COR-L47 (cell line): ENCODE results near the gene PUM1.

Experiments used
- DNase-seq: peaks from one replicate; lab custom pipeline; 2025; lab: John Stamatoyannopoulos, UW

The PUM1 gene

DNA sequence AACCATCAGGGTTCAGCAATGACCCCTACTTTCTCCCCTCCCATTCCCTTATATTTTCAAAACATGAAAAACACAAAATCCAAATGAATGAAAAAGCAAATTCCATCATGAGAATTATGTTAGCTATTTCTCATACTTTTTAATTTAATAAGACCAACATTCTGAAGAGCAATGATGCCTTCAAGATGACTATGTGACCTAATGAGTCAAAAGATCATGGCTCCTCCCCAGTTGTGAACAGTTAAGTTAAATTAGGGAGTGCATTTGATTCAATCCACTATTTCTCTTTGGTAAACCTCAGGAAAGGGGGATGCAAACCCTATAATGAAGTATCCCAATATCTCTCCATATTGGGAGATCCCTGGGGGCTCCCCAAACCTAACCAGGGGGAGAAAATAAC is 36.5 kb downstream of the PUM1 start:
- no peak for DNase-seq

DNA sequence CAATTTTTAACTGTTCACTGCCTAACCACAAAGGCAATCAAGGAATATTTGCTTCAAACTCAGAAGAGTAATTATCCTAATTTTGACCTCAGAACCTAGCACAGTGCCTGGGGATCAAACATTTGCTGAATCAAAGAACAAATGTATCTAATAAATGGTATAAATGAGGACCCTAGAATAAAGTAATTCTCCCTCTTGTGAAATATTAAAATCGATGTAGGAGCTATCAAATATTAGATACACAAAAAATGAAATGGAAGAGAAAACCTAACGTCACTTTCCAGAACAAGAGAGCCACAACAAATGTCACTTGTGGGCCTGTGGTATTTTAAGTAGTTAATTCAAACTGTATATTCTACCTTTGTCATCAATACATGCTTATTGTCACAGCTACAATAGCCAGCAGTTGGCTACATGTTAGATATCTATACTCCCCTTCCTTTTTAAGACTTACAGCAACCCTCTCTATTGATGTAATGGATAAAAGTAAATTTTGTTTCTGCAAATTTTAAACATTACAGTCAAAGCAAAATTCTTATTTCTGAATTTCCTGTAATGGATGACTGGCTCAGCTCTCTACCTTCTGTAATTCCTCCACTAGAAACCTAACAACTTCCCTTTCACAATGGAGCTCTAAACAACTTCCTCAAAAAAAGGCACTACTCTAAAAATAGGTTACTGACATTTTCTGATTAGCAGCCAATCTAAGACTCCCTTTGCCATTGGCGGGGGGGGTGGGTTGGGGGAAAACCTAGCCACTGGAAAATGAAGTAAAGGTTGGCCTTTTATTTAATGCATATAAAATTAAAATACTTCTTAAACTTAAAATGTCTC is 37.6 kb downstream of the PUM1 start:
- DNase-seq, result no peak

- DNase-seq, result no peak
Measured at GRCh38 chr1:31022259-31022658, 43.3 kb downstream of the PUM1 start.

- DNase-seq, result no peak
Measured at GRCh38 chr1:31020007-31020790, 45.3 kb downstream of the PUM1 start.

- no peak for DNase-seq
Measured at GRCh38 chr1:31019401-31019800, 46.1 kb downstream of the PUM1 start.

DNA sequence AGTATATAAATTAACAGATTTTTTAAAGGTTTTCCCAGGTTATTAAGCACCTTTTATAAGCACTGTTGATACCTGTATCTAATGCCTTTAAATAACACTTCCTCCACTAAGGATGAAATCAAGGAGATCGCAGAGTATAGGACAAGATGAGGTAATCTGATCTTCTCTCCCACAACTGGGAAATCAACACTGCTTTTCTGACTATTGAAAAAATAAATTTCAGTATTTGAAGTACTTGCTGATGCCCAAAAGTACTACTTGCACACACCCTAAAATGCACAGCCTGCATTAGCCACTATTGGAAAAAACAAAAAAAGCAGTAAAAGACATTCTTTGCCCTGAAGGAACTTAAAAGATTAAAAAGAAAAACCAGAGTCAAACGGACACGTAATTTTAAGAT is 48.6 kb downstream of the PUM1 start:
- no peak for DNase-seq

DNA sequence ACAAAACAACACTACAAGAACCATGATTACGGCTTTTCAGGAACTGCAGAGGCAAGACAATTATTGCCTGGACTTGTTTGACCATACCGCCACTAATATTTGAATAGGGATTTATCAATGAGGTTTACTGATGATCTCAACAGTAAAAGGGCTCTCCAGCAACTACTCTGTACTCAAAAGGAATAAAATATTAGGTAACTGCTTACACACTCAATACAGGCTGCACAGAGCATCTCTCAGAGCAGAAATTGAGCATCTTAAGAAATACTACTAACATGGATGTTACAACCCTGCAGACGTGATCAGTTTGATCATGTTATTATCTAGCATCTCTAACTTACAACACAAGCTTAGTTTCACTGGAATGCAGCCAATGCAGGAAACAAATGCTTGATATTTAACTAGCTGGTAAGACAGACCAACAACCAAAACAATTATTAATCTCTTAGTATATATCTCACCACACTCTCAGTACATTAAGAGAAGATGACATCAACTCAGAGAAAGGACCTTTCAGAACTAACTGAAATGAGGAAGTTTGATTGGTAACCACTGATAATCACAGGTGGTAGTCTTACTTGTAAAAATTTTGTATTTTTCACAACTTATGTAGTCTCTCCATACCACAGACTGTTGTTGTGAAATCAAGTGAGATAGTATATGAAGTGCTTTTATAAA is 52.2 kb downstream of the PUM1 start:
- DNase-seq, result no peak

GRCh38 chr1:31012210-31012924 is 53.1 kb downstream of the PUM1 start:
- DNase-seq, result no peak

- DNase-seq, result no peak
Measured at GRCh38 chr1:31011719-31012118, 53.8 kb downstream of the PUM1 start.

- no peak for DNase-seq
Measured at GRCh38 chr1:31010086-31010989, 55.2 kb downstream of the PUM1 start.

- no peak for DNase-seq
Measured at GRCh38 chr1:31007462-31007991, 58.0 kb downstream of the PUM1 start.

- DNase-seq, result no peak
Measured at GRCh38 chr1:31006747-31007146, 58.8 kb downstream of the PUM1 start.

- no peak for DNase-seq
Measured at GRCh38 chr1:31005617-31006166, 59.8 kb downstream of the PUM1 start.

DNA sequence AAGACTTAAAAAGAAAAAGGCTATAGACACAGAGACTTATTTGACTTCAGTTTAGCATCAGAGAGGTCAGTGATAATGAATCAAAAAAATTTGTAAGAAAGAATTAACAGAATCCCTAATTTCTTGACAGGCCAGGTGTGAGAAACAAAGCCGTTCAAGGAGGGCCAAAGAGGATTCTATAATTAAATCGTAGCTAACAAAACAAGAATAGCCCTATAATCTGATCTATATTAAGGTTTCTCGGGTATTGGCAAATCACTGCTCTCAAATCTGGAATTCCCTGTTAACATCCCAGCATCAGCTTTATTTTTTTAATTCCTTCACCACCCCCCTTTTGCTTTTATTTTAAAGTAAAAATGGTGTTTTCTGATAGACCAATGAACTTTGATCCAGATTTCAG is 60.3 kb downstream of the PUM1 start:
- DNase-seq, result no peak

- DNase-seq, result no peak
Measured at GRCh38 chr1:31004231-31004621, 61.3 kb downstream of the PUM1 start.

DNA sequence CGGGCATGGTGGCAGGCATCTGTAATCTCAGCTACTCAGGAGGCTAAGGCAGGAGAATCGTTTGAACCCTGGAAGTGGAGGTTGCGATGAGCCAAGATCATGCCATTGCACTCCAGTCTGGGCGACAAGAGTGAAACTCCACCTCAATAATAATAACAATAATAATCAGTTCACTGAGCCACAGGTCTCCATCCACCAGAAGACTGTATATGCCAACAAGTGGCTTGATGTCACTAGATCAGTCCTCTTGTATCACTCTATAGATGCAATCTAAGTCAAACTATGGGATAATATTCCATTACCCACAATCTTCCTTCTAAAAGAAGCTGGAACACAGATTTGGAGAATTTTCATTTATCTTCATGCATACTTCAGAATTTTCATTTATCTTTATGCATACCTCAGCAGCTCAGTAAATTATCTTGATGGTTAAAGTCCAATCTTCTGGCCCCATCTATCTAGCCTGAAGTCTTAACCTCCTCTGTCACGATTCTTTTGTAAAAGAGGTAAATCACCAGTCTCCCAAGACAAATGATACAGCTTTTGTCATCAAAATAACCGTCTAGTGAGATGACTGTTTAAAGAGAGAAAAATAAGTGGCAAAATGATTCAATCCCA is 61.8 kb downstream of the PUM1 start:
- no peak for DNase-seq

DNA sequence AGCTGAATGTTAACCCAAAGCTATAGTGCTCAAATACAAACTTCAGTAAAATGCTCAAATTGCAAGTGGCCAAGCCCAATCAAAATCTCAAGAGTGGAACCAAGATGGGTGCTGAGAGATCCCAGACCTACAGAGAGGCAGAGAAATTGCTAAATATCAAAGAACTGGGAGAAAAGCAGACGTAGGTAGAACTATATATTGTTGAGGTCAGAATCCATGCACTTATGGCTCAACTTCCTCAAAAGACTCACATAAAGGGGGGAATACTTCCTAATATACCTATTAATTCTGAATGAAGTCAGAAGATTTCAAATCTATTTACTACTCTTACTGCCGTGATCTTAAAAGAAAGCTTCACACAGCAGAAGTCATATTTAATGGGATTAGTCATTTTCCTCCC is 65.2 kb downstream of the PUM1 start:
- DNase-seq, result no peak

GRCh38 chr1:30998887-30999286 is 66.6 kb downstream of the PUM1 start:
- no peak for DNase-seq

GRCh38 chr1:30998171-30998570 is 67.3 kb downstream of the PUM1 start:
- no peak for DNase-seq

- no peak for DNase-seq
Measured at GRCh38 chr1:30997463-30998057, 68.0 kb downstream of the PUM1 start.
